Stimulated activated CD4-positive, alpha-beta T cell treated with anti-CD3 and anti-CD28 coated beads, Interleukin-12 subunit alpha, Interleukin-12 subunit beta, amount 100 ng/mL, for 24 hours (primary cell): ENCODE data around the gene ATXN1.
"Not testable (repeated sequence)": the region's sequence is repeated elsewhere in the genome, so short reads cannot be mapped to it uniquely, and the experiment has no call there.

Source experiments
- DNase-seq, 2 experiments: peaks; one replicate each; pipeline ENCODE4 v3.0.0-alpha.2; 2020; ENCODE audit warnings: low read depth in 2 of 2

Gene ATXN1

DNA sequence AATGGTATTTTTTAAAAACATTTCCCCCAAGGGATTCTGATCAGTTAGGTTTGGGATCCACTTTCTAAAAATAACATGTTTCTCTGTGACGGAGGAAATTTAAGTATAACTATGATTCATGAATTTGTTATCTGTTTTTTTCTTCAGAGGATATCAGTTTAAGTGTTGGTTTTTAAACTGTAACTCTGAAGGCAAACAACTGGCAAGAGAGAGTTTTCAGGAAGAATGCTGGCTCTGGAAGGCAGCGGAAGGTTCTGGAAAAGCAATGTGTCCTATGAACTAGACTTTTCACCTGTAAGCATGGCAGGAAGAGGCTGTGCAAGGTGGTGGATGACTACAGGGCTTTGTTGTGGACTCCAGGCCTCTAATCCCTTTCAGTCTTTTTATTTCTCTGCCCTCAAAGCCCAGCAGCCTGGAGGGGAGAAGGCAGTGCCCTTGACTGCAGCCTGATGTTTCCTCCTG lies 369.8 kb downstream of the ATXN1 start:
- no peak for DNase-seq

DNA sequence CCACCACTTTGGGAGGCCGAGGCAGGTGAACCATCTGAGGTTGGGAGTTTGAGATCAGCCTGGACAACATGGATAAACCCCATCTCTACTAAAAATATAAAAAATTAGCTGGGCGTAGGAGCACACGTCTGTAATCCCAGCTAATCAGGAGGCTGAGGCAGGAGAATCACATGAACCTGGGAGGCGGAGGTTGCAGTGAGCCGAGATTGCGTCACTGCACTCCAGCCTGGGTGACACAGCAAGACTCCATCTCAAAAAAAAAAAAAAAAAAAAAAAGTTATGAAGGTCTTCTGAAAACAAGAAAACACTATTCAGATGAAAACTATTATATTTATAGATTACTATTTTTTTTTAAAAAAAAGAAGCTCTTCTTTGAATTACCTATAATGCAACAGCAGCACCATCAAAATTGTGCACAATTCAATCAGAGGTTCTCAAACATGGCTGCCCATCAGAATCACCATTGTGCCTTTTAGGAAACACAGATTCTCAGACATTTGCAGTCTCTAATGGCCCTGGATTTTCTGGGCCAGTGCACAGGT lies 370.3 kb downstream of the ATXN1 start:
- not testable (repeated sequence) for DNase-seq

DNA sequence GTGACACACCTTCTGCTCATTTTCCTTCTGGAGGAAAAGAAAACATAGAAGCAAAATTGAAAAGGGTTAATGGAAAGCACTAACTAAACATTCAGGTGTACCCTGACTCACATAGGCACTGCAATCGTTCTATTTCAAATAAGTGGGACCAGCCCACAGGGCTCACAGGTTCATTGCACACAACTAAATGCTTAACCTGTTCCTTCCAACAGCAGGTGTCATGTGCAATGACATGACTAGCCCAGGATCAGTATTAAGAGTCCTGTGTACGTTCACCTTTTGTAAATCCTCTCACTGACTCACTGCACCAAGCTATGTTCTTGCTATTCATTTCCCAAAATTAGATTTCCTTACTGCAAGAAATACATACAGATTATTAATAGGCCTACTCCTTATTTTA lies 371.6 kb downstream of the ATXN1 start:
- DNase-seq = no peak

DNA sequence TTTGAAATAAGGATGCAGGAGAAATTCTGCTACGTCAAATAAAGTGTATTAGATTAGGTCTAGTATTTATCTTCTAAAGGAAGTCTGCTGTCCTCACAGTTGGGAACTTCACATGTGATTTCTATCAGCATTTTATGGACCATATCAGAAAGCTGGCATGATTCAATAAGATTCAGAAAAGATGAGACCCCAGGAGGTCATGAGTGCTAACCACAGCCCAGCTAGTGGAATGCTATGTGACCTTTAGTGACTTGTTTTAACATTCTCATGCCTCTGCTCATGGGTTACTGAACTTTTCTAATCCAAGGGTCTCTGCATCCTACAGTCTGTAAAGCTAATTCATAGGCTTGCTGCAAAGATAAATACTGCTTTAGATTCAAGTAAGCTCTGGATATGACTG lies 372.8 kb downstream of the ATXN1 start:
- DNase-seq = no peak

DNA sequence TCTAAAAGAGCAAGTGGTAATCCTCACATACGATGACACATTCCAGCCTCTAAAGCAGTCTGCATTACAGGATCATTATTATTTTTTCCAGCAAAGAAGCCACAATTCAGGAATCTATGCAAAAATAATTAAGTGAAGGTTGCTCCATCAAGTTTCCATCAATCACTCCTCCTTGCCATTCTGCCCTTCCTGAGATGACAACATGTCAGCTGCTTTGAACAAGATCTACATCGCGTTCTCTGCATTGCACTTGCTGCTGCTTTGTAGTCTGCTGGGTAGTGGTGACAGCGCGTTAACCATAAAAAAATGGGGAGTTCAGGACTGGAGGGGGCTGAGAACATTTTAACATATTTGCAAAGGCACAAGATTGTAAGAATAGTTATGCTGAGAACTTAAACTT lies 375.2 kb downstream of the ATXN1 start:
- DNase-seq = no peak

DNA sequence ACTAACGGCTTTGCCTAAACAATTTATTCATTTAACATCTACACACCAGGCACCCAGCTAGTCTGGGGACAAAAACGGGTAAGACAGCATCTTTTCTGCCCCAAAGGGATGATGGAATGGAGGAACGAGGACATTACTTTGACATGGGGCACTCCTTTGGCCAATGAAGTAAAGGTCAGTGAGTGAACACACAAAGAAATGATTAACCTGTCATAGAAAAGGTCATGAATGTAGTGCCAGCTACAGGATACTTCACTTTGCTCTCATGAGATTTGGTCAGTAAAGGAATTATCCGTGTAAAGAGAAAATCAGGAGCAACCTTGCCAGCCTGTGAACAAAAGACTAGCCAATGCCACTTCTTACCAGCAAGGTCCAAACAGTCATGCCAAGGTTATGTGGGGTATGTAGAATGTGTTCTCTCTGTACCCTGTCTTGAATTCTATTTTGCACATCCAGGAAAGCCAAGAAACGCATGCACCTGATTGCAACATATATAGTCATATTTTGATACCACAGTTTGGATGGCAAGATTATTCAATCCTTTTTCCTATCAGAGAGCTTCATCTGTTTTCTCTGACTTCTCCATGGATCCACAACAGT lies 377.6 kb downstream of the ATXN1 start:
- no peak for DNase-seq

DNA sequence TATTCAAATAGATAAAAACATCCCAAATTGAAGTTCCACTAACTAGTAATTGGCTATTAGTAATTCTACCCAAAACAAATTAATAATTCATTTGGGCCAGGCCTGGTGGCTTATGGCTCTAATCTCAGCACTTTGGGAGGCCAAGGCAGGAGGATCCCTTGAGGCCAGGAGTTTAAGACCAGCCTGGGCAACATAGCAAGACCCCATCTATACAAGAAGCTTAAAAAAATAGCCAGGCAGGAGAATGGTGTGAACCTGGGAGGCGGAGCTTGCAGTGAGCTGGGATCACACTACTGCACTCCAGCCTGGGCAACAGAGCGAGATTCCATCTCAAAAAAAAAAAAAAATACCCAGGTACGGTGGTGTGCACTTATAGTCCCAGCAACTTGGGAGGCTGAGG lies 379.3 kb downstream of the ATXN1 start:
- DNase-seq = not testable (repeated sequence)

DNA sequence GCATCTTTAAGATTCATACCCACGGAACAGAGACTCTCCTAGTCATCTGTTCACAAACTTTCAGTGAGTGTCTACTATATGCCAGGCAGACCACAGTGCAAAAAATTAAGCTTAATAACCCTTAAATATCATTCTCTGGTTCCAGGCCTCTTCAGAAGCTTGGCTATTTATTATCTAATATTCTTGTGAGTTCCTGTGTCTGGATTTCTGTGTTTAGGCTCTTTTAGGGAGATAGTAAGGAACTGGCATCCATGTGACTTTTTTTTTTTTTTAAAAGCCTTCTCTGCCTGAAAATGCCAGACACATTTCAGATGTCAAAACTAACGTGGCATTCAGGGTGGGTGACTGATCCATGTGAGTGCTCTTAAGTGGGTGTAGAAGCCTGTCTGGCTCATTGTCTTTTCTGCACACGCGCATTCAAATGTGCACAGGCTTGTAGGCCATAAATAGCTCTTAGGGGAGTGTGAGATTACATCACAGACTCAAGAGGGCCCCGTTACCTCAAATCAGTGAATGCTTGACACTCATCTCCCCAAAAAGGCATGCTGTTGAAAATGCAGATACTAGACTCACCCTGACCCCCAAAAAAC lies 380.9 kb downstream of the ATXN1 start:
- DNase-seq = no peak

DNA sequence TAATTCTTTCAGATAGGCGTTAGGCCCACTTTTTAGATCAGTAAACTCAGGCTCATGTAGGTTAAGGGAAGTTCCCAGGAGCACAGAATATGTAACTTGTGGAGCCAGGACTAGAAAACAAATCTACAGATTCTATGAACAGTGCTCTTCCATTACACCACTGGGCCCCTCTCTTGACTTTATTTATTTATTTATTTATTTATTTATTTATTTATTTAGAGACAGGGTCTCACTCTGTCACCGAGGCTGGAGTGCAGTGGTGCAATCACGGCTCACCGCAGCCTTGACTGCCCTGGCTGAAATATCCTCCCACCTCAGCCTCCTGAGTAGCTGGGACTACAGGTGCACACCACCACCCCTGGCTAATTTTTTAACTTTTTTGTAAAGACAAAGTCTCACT lies 382.9 kb downstream of the ATXN1 start:
- DNase-seq = not testable (repeated sequence)

DNA sequence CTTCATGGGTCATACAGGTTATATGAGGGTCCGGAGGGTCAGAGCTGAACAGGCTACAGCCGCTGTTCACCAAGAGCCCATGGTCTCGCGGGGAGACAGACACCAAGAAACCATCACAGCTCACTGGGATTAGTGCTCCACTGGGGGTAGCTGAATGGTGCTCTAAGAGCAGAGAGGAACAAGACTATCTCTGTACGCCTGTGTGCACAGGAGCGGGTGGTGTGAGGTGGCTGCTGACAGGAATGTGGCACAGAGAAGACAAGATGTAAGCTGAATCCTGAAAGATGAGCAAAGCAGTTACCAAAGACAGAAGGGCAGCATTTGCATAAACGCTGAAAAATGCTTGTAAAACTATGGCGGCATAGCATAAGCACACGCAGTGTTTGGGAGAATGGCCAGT lies 383.8 kb downstream of the ATXN1 start:
- DNase-seq = no peak

DNA sequence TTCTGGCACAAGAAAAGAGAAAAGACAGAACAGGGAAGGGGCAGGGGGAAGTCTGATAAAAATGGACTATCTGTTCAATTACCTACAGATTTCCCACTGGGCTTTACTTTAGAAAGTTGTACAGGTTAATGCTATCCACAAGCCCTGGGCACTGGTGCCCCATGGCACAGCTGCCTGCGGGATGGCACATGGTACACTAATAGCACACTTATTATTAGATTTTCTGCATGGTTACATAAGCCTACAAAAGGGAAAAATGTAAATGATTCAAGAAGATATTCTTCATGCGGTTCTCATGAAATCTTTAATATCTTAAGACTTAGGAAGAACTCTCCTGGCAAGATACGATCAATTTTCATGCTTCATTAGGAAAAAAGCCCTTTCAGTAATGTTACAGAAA lies 385.4 kb downstream of the ATXN1 start:
- no peak for DNase-seq

DNA sequence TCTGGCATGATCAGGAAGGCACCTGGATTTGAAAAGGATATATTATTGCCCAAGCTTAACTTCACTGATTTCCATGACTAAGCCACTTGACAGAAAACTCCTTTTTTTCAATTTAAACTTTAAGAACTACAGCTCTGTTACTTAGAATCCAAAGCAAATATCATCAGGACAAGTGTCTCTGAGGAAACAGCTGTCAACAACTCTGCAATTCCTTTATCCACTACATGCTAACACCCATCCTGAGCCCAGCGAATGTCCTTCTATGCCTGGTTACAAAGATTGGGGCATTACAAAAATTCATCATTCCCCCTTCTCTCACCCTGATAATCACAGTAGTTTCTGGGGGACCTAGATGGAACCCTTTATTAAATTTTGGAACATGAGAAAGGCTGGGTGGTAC lies 386.1 kb downstream of the ATXN1 start:
- no peak for DNase-seq

DNA sequence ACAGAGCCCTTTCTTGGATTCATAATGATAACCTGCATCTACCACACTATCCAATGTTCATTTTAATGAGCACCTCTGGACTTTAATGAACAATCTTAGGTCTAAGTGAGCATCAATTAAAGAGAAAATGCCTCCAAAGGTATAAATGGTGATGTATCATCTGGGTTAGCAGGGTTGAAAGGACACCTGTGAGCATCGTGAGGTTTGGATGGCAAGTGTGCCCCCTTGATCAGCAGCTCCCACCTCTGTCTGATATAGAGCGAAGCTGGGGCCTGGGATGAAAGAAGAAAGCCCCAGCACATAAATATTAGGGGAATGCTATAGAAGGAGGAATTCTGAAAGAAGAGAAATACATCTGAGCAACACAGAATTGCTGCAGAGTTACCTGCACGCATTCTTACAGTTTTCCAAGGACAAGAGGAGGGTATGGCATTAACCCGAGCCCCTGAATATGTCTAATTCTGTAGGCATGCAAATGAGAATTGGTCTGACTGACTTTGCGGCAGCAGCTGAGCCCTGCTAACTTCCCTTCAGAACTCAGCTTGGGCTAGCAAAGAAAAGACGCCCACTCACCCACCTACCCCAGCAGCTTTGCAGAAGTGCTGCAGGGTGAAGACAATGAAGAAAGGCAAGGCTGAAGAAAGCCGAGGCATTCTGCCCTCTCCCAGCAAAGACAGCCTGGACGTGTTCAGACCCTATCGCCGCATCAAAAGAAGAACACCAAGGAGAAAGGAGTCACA lies 386.6 kb downstream of the ATXN1 start:
- no peak for DNase-seq

DNA sequence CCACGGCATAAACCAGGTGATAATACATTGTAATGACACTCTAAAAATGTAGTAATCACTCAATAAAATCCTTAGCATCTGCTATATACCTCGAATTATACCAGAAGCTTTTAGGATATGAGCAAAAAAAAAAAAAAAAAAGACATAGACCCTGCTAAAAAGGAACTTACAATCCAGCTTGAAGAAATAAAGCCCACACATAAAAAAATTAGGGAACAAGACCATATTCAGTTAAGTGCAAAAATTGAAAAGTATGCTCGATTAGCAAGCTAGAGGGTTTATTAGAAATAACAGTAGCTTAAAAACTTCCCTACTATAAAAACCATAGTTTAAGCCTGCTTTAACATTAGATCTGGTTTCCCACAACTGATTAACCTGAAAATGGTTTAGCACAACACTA lies 387.2 kb downstream of the ATXN1 start:
- DNase-seq = no peak

DNA sequence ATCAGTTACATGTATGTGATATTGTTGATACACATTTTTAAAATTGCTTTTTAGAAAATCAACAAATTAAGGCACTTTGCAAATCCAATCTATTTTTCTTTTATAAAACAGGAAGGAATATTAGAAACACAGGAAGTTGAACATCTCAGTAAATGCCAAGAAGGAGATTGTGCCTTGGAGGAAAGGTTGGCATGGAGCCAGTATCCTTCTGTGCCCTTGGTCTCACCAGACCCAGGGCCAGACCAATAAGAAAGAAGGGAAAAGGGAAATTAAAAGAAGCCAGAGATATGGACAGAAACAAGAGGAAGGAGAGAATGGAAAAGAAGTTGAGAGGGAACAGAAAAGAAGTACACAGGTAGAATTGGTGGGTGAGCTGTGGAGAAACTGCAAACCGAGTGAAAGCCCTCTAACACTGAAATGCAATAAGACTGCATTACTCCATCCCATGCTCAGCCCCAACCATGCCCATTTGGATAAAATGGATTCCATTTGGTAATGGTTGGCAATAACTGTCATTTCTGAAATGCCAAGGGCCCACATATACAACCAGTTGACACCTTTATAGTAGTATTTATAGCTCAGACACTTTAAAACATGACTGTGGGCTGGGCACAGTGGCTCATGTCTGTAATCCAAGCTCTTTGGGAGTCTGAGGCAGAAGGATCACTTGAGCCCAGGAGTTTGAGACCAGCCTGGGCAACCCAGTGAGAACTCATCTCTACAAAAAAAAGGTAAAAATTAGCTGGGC lies 389.1 kb downstream of the ATXN1 start:
- DNase-seq = no peak

DNA sequence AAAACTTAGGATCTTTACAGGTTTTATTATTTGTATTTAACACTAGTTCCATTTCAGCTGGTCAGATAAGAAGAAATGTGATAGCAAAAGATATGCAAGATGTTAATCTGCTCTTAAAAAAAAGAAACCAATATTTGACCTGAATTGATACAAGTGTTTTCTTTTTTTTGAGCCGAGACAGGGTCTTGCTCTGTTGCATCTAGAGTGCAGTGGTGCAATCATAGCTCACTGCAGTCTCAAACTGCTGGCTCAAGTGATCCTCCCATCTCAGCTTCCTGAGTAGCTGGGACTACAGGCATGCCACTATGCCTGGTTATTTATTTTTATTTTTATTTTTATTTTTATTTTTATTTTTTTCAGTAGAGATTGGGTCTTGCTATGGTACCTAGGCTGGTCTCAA lies 389.9 kb downstream of the ATXN1 start:
- no peak for DNase-seq

DNA sequence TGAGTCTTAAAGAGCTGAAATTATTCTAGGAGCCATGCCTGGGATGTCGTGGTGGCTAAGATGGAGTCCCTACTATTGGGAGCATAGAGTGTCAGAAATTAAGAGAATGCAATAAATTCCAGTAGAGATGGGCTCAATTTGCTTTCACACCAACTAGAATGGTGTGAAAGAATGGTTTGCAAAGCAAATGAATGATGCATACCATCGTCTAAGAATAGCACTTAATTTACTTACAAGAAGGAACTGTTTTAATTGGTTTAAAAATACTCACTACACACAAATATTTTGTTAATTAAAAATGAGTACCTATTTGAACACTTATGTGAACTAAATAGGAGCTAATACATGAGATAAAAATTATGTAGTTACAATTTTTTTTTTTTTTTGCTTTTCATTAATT lies 390.3 kb downstream of the ATXN1 start:
- DNase-seq = no peak

DNA sequence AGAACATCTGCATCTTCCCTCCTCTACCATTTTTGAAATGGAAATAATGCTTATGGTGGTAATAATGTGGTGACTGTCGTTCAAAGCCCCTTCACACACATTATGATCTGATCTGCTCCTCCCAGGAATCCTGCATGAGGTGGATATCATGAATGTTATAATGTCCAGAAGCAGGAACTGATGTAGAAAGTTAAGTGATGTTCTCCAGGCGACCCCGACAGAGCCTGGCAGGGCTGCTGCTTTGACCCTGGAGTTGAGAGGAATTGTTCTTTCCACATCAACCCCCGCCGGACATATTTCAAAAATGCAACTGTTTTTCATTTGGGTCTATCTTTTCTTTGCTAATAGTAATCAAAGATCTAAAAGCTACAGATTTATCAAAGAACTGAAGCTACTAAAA lies 391.3 kb downstream of the ATXN1 start:
- no peak for DNase-seq

DNA sequence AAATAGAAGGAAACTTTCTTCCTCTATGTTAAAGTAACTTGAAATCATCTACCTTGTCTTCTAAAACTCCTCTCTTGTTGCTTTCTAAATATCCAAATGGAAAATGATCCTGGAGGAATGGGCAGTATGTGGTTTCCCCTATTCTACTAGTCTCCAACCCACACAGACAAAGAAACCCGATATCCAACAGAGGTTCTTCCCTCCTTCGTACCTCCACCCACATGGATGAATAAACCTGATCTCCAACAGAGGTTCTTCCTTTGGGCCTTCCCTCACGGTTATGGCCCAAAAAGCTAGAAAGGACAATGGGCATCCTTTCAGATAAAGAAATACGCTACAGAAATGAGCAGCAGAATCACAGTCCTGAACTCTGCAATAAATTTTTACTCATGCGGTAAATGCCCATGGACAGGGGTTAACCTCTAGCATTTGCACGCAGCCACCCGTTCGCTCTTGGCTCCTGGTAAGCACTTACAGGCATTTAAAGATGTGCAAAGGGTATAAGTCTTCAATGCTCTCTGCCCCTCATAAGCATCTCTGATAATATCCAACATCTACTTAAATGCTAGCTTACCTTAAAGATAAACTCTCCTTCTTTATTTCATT lies 392.0 kb downstream of the ATXN1 start:
- DNase-seq = no peak

DNA sequence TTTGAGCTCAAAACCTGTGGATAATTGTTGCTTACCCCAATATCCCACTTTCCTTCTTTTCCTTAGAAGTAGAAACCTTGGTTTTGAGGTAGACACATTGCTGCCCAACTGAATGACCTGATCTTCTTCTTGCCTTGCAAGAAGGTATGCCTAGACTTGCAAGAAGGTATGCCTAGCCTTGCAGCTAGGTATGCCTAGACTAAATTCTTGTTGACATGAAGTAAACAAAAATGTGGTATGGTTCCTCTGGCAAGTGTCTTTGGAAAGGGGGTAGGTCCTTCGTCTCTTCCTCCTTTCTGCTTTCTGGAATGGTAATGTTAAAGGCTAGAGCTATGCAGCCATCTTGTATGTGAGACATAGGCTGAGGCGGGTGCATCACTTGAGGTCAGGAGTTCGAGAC lies 393.7 kb downstream of the ATXN1 start:
- no peak for DNase-seq

DNA sequence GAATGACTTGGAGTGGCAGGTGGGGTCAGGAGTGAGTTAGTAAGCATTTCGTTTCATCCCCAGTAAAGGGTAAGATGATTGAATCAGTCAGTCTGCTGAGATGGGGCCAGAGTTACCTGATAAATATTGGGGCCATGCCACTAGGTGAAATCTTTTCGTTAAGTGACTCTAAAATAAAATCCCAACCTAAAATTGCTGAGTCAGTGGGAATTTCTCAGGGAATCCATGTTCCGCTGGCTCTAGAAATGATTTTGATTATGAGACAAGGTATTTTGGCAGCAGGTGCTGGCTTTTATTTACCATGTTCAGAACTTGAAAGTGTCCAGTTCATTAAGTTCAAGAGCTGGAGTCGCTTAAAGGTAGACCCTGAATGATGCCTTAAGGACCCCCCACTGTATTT lies 397.5 kb downstream of the ATXN1 start:
- DNase-seq = no peak
